ENCODE measurements around the gene WDR73. TPM values are rescaled to one million over a fixed set of nuclear protein-coding genes. Genes with fewer than 3 reads are reported as not detected.

Gene WDR73
- polyA plus RNA-seq, 1 of the 3 experiments (the other 2 are of a cell fraction), result 32.9 TPM

DNA sequence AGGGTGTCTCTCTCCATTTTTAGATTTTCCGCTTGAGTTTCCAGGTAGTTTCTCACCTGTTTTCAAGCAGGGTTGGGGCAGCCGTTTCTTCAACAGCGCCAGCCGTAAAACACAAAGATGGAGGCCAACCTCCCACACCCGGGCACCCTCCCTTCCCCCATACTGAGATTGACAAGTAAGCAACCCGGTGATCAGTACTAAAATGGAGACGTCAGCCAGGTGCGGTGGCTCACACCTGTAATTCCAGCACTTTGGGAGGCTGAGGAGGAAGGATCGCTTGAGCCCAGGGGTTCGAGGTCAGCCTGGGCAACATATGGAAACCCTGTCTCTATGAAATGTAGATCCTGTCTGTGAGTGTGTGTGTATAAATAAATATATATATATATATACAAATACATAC lies 54.2 kb downstream of the WDR73 start (continued):
- TF ChIP-seq, protein P1, sequence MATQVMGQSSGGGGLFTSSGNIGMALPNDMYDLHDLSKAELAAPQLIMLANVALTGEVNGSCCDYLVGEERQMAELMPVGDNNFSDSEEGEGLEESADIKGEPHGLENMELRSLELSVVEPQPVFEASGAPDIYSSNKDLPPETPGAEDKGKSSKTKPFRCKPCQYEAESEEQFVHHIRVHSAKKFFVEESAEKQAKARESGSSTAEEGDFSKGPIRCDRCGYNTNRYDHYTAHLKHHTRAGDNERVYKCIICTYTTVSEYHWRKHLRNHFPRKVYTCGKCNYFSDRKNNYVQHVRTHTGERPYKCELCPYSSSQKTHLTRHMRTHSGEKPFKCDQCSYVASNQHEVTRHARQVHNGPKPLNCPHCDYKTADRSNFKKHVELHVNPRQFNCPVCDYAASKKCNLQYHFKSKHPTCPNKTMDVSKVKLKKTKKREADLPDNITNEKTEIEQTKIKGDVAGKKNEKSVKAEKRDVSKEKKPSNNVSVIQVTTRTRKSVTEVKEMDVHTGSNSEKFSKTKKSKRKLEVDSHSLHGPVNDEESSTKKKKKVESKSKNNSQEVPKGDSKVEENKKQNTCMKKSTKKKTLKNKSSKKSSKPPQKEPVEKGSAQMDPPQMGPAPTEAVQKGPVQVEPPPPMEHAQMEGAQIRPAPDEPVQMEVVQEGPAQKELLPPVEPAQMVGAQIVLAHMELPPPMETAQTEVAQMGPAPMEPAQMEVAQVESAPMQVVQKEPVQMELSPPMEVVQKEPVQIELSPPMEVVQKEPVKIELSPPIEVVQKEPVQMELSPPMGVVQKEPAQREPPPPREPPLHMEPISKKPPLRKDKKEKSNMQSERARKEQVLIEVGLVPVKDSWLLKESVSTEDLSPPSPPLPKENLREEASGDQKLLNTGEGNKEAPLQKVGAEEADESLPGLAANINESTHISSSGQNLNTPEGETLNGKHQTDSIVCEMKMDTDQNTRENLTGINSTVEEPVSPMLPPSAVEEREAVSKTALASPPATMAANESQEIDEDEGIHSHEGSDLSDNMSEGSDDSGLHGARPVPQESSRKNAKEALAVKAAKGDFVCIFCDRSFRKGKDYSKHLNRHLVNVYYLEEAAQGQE (IDR thresholded peaks at IDR 0.05; ENCODE audit: low read depth, low read length), result no peak
- TF ChIP-seq FOXM1 (IDR thresholded peaks at IDR 0.05; ENCODE audit: low read depth) (no peak), ELF1 (IDR thresholded peaks at IDR 0.05) (no peak), GATA2 (CRISPR knock-in tag; IDR thresholded peaks at IDR 0.05) (no peak), POLR2AphosphoS5 (IDR thresholded peaks at IDR 0.05; ENCODE audit: low read depth, low read length) (no peak), TEAD4 (IDR thresholded peaks at IDR 0.05; ENCODE audit: borderline replicate concordance, insufficient read depth) (no peak), NFIC (IDR thresholded peaks at IDR 0.05; ENCODE audit: borderline replicate concordance) (no peak), SMC3 (IDR thresholded peaks at IDR 0.05; ENCODE audit: low read depth, low read length) (no peak), SIN3A (IDR thresholded peaks at IDR 0.05; ENCODE audit: borderline replicate concordance, low read depth, low read length) (no peak), FOXJ3 (CRISPR knock-in tag; IDR thresholded peaks at IDR 0.05) (no peak)
- TF ChIP-seq, protein P2, sequence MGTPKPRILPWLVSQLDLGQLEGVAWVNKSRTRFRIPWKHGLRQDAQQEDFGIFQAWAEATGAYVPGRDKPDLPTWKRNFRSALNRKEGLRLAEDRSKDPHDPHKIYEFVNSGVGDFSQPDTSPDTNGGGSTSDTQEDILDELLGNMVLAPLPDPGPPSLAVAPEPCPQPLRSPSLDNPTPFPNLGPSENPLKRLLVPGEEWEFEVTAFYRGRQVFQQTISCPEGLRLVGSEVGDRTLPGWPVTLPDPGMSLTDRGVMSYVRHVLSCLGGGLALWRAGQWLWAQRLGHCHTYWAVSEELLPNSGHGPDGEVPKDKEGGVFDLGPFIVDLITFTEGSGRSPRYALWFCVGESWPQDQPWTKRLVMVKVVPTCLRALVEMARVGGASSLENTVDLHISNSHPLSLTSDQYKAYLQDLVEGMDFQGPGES (IDR thresholded peaks at IDR 0.05; ENCODE audit: low read depth, low read length), result no peak

DNA sequence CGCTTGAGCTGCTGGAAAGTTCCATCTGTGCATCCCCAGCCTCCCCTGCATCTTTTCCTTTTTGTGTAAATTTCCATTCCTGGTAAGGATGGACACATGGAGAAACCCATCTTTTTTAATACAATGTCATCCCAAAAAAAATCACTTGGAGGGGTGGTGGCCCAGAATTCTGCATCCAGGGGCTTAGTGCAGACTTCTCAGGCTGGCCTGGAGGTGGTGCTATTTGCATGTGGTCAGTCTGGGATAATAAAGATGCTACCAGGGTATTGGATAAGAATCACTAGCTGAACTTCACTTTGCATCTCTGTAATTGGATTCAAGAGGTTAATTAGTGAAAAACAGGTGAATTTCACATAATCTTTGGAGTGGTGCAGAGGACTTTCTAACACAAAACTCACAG lies 55.1 kb downstream of the WDR73 start:
- Histone ChIP-seq H4K20me1 (ENCODE audit: insufficient read depth) (no peaks in the 10 kb centered on the region), H3K27me3 (ENCODE audit: insufficient read depth) (no peaks in the 10 kb centered on the region), H3K9me2 (no peaks in the 10 kb centered on the region), H3K9ac (no peak overlapping the region), H3K79me2 (ENCODE audit: insufficient read depth) (peaks cover 30% of the 10 kb centered on the region), H3K9me3 (no peaks in the 10 kb centered on the region), H3F3A (replicated peaks; ENCODE audit: insufficient read depth) (peaks cover 5% of the 10 kb centered on the region), H3K4me1 (ENCODE audit: control insufficient read depth in 1 of 2, insufficient read depth in 2 of 2, low read depth in 1 of 2, low read length in 1 of 2) (peaks cover 0 to 6% of the 10 kb centered on the region in 2 experiments; a peak in 1 of 4 replicates), H3K27ac (ENCODE audit: low read depth in 2 of 2, low read length in 1 of 2) (no peak overlapping the region), H3K4me3 (ENCODE audit: low read depth in 2 of 2, low read length in 1 of 2) (peak overlapping the region in 1 of 2 experiments; percentile 39; a peak in 1 of 4 replicates), H3K4me2 (no peak overlapping the region), H2AFZ (ENCODE audit: low read depth) (no peak overlapping the region), H3K36me3 (replicated peaks in 1 of 2; ENCODE audit: control insufficient read depth in 1 of 2, insufficient read depth in 2 of 2, low read length in 1 of 2) (peaks cover 3 to 8% of the 10 kb centered on the region in 2 experiments)
- CTCF ChIA-PET, result interaction anchor here (0.6 to 5.0 kb wide), 49 partner anchors 9 to 698 kb away, joined by 3 to 51 read pairs (median 4); partner anchors contain the start of gene WDR73
- WGBS (ENCODE audit: low lambda C conversion rate), result 92% methylated on average over 1 of the region's 1 CpG
- POLR2A ChIA-PET, result interaction anchor here (0.9 kb wide), 1 partner anchor 10 kb away, joined by 3 read pairs; no protein-coding TSS in a partner anchor
- TF ChIP-seq, protein P3, sequence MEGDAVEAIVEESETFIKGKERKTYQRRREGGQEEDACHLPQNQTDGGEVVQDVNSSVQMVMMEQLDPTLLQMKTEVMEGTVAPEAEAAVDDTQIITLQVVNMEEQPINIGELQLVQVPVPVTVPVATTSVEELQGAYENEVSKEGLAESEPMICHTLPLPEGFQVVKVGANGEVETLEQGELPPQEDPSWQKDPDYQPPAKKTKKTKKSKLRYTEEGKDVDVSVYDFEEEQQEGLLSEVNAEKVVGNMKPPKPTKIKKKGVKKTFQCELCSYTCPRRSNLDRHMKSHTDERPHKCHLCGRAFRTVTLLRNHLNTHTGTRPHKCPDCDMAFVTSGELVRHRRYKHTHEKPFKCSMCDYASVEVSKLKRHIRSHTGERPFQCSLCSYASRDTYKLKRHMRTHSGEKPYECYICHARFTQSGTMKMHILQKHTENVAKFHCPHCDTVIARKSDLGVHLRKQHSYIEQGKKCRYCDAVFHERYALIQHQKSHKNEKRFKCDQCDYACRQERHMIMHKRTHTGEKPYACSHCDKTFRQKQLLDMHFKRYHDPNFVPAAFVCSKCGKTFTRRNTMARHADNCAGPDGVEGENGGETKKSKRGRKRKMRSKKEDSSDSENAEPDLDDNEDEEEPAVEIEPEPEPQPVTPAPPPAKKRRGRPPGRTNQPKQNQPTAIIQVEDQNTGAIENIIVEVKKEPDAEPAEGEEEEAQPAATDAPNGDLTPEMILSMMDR (IDR thresholded peaks at IDR 0.05), result peak; percentile 86
- TF ChIP-seq RCOR1 (IDR thresholded peaks at IDR 0.05; ENCODE audit: low read length) (0 out of 2 replicates have a peak, but pooled peaks have one; percentile 26), NFIC (IDR thresholded peaks at IDR 0.05; ENCODE audit: borderline replicate concordance) (no peak), MEF2A (IDR thresholded peaks at IDR 0.05; ENCODE audit: borderline replicate concordance, low read depth) (no peak), ELF1 (IDR thresholded peaks at IDR 0.05) (no peak), CHD2 (IDR thresholded peaks at IDR 0.05; ENCODE audit: low read length, partially characterized antibody) (no peak), EP300 (IDR thresholded peaks at IDR 0.05; ENCODE audit: borderline replicate concordance in 1 of 2, low read depth in 1 of 2, low read length in 1 of 2) (0 out of 4 replicates have a peak, but pooled peaks of 1 of the 2 experiments have one; percentile 7), RAD21 (IDR thresholded peaks at IDR 0.05; ENCODE audit: low read length) (peak; percentile 90), GATA2 (CRISPR knock-in tag; IDR thresholded peaks at IDR 0.05) (peak; percentile 44), FOSL2 (IDR thresholded peaks at IDR 0.05; ENCODE audit: borderline replicate concordance, low read depth) (no peak), SMC3 (IDR thresholded peaks at IDR 0.05; ENCODE audit: low read depth, low read length) (peak; percentile 69)
- DNase-seq, result peak; percentile 77

All from SK-N-SH (cell line).